Coronary artery (tissue), 2 donors: ENCODE results near the gene PSMD13.

ENCODE experiments used
- DNase-seq: peaks from one replicate; pipeline ENCODE4 v3.0.0-alpha.2; 2017; ENCODE audit warnings: low spot score
- H3K27ac ChIP-seq, 2 donors: fragments of 200-600 bp; sonication (generic); one replicate each; pipeline ENCODE4 v1.5.1; 2016 to 2019
- H3K4me3 ChIP-seq: fragments of 200-600 bp; sonication (generic); 2 replicates; pipeline ENCODE4 v1.5.1; 2016; ENCODE audit warnings: mild to moderate bottlenecking, moderate library complexity
- CTCF ChIP-seq: fragments of 200-600 bp; sonication (generic); IDR thresholded peaks from one replicate; pipeline ENCODE4 v1.5.1; 2019; ENCODE audit warnings: antibody characterized with exemption

PSMD13 gene

GRCh38 chr11:244376-244775, 7.6 kb downstream of the PSMD13 start:
- no peak for DNase-seq
- Histone ChIP-seq H3K4me3 (no peak overlapping the region), H3K27ac (no peak overlapping the region)
- no peak for TF ChIP-seq CTCF

- DNase-seq, result no peak
- Histone ChIP-seq H3K4me3 (no peak overlapping the region), H3K27ac (no peak overlapping the region)
- TF ChIP-seq CTCF, result no peak
Measured at GRCh38 chr11:249062-249461, 12.3 kb downstream of the PSMD13 start.

- no peak for TF ChIP-seq CTCF
- DNase-seq, result no peak
- H3K27ac ChIP-seq, result no peak overlapping the region
- H3K4me3 ChIP-seq, result no peak overlapping the region
Measured at GRCh38 chr11:250274-250673, 13.5 kb downstream of the PSMD13 start.

- no peak for DNase-seq
- Histone ChIP-seq H3K4me3 (no peak overlapping the region), H3K27ac (no peak overlapping the region)
- TF ChIP-seq CTCF, result peak; percentile 39
Measured at GRCh38 chr11:250740-251299, 14.0 kb downstream of the PSMD13 start.

- Histone ChIP-seq H3K27ac (no peak overlapping the region), H3K4me3 (no peak overlapping the region)
- TF ChIP-seq CTCF, result no peak
- no peak for DNase-seq
Measured at GRCh38 chr11:251550-251949, 14.8 kb downstream of the PSMD13 start.

- no peak for TF ChIP-seq CTCF
- H3K27ac ChIP-seq, result no peak overlapping the region
- H3K4me3 ChIP-seq, result no peak overlapping the region
- DNase-seq, result no peak
Measured at GRCh38 chr11:252666-253065, 15.9 kb downstream of the PSMD13 start.

- DNase-seq, result no peak
- Histone ChIP-seq H3K27ac (no peak overlapping the region), H3K4me3 (no peak overlapping the region)
- TF ChIP-seq CTCF, result no peak
Measured at GRCh38 chr11:253160-253885, 16.5 kb downstream of the PSMD13 start.
